Gastroesophageal sphincter (tissue), 3 donors: ENCODE data around the gene EFHC2.

Experiments
- CTCF ChIP-seq, 4 experiments: fragments of 200-600 bp in 2 of 4; fragments of 450-650 bp in 2 of 4; sonication (generic) in 1 of 4; IDR thresholded peaks; one replicate each; pipeline ENCODE4 v1.5.1; 2017 to 2019; ENCODE audit warnings: antibody characterized with exemption in 4 of 4, mild to moderate bottlenecking in 2 of 4, moderate library complexity in 2 of 4
- EP300 ChIP-seq: sonication (generic); formaldehyde crosslinking; IDR thresholded peaks from one replicate; pipeline ENCODE4 v1.6.1; 2017; ENCODE audit warnings: antibody characterized with exemption, mild to moderate bottlenecking

DNA sequence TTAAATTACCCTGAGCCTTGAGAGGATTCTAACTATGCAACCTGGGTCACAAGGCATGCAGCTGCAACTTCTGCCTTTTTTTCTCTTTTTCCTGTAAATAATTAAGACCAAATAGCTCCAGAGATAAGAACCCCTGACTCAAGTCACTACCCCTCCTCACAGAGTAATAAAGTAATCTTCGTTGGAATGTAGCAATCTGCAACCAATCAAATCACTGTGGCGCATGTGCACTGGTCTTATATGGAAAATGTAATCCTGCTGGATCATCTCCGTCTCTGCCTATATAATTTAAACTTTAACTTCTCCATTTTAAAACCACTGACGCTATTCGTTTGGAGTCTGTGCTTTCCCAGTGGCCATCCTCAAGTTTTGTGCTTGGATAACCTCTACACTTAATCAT lies 6.1 kb upstream of the EFHC2 start:
- TF ChIP-seq CTCF (IDR thresholded peaks at IDR 0.05) (no peak), EP300 (no peak)
